Measurements from ENCODE around the gene CALHM5. TPM values are rescaled to one million over a fixed set of nuclear protein-coding genes. Genes with fewer than 3 reads are reported as not detected.

Gene CALHM5
- total RNA-seq, 4 donors from 2014 or later = 0.09 to 0.80 (median 0.53) TPM; not detected in 1

- no peak overlapping the region for H3K4me3 ChIP-seq
- no peak for TF ChIP-seq POLR2A (IDR thresholded peaks at IDR 0.05)
- no peak for TF ChIP-seq CTCF (IDR thresholded peaks at IDR 0.05)
- H3K4me1 ChIP-seq = no peaks in the 10 kb centered on the region
- no peaks in the 10 kb centered on the region for H3K9me3 ChIP-seq
- DNase-seq = no peak
- no peaks in the 10 kb centered on the region for H3K27me3 ChIP-seq
- H3K36me3 ChIP-seq = no peaks in the 10 kb centered on the region
- H3K27ac ChIP-seq = no peak overlapping the region
Measured at GRCh38 chr6:116518621-116519368, 7.4 kb downstream of the CALHM5 start.

GRCh38 chr6:116522896-116523295, 11.5 kb downstream of the CALHM5 start:
- H3K4me3 ChIP-seq = no peak overlapping the region
- no peak for DNase-seq
- H3K27me3 ChIP-seq = no peaks in the 10 kb centered on the region
- TF ChIP-seq POLR2A (IDR thresholded peaks at IDR 0.05) = no peak
- TF ChIP-seq CTCF (IDR thresholded peaks at IDR 0.05) = no peak
- H3K36me3 ChIP-seq = no peaks in the 10 kb centered on the region
- no peaks in the 10 kb centered on the region for H3K4me1 ChIP-seq
- H3K9me3 ChIP-seq = no peaks in the 10 kb centered on the region
- H3K27ac ChIP-seq = no peak overlapping the region

- Histone ChIP-seq H3K4me1 (no peaks in the 10 kb centered on the region), H3K27ac (no peak overlapping the region), H3K9me3 (no peaks in the 10 kb centered on the region), H3K27me3 (no peaks in the 10 kb centered on the region), H3K4me3 (no peak overlapping the region), H3K36me3 (no peaks in the 10 kb centered on the region)
- TF ChIP-seq POLR2A (IDR thresholded peaks at IDR 0.05) (no peak), CTCF (IDR thresholded peaks at IDR 0.05) (no peak)
- no peak for DNase-seq
Measured at GRCh38 chr6:116524236-116524635, 12.8 kb downstream of the CALHM5 start.

GRCh38 chr6:116528133-116528532, 16.7 kb downstream of the CALHM5 start:
- TF ChIP-seq CTCF (IDR thresholded peaks at IDR 0.05) = no peak
- TF ChIP-seq POLR2A (IDR thresholded peaks at IDR 0.05) = no peak
- Histone ChIP-seq H3K9me3 (no peaks in the 10 kb centered on the region), H3K36me3 (no peaks in the 10 kb centered on the region), H3K27me3 (no peaks in the 10 kb centered on the region), H3K4me1 (no peaks in the 10 kb centered on the region), H3K27ac (no peak overlapping the region), H3K4me3 (no peak overlapping the region)
- DNase-seq = no peak

- H3K4me1 ChIP-seq = no peaks in the 10 kb centered on the region
- no peak overlapping the region for H3K27ac ChIP-seq
- H3K27me3 ChIP-seq = no peaks in the 10 kb centered on the region
- H3K36me3 ChIP-seq = no peaks in the 10 kb centered on the region
- no peak for DNase-seq
- H3K9me3 ChIP-seq = no peaks in the 10 kb centered on the region
- TF ChIP-seq CTCF (IDR thresholded peaks at IDR 0.05) (no peak), POLR2A (IDR thresholded peaks at IDR 0.05) (no peak)
- no peak overlapping the region for H3K4me3 ChIP-seq
Measured at GRCh38 chr6:116528780-116529179, 17.3 kb downstream of the CALHM5 start.
